A549 (cell line): Measurements from ENCODE around the gene SLC6A19.

ENCODE experiments used
- CHD2 ChIP-seq: fragments of 150-350 bp; IDR thresholded peaks from 2 replicates; pipeline ENCODE4 v1.6.1; 2014; ENCODE audit warnings: low read length; ENCODE audit not compliant: partially characterized antibody
- CTCF ChIP-seq: fragments of >200 bp; sonication (Bioruptor Twin); formaldehyde crosslinking; IDR thresholded peaks from 3 replicates; pipeline ENCODE4 v1.5.1; 2016
- GATA3 ChIP-seq: IDR thresholded peaks from 2 replicates; pipeline ENCODE4 v1.6.1; 2012; ENCODE audit warnings: borderline replicate concordance
- KDM5A ChIP-seq: fragments of 200-600 bp; sonication (generic); IDR thresholded peaks from 2 replicates; pipeline ENCODE4 v1.6.1; 2016; ENCODE audit warnings: antibody characterized with exemption, mild to moderate bottlenecking
- MAFK ChIP-seq: fragments of 450-650 bp; IDR thresholded peaks from 2 replicates; pipeline ENCODE4 v1.6.1; 2014; ENCODE audit not compliant: partially characterized antibody
- MYC ChIP-seq: IDR thresholded peaks from 2 replicates; pipeline ENCODE4 v1.6.1; 2012; ENCODE audit warnings: mild to moderate bottlenecking, inconsistent platforms, low read length, improper control_type of control experiment, borderline replicate concordance
- PBX3 ChIP-seq: IDR thresholded peaks from 2 replicates; pipeline ENCODE4 v1.6.1; 2012
- POLR2A ChIP-seq: IDR thresholded peaks from 2 replicates; pipeline ENCODE4 v1.6.1; 2012; ENCODE audit warnings: mild to moderate bottlenecking, low read length
- RAD21 ChIP-seq, 2 experiments: fragments of >200 bp in 1 of 2; sonication (Bioruptor Twin) in 1 of 2; formaldehyde crosslinking in 1 of 2; IDR thresholded peaks in 1 of 2; conservative IDR thresholded peaks in 1 of 2; 2 replicates in 1 of 2; 3 replicates in 1 of 2; pipeline ENCODE4 v1.6.1; 2012 to 2018; ENCODE audit warnings: inconsistent platforms in 1 of 2
- REST ChIP-seq: fragments of 200-600 bp; sonication (generic); IDR thresholded peaks from 2 replicates; pipeline ENCODE4 v1.6.1; 2016; ENCODE audit warnings: antibody characterized with exemption, mild to moderate bottlenecking, moderate library complexity
- ZC3H11A ChIP-seq: fragments of 450-650 bp; IDR thresholded peaks from 2 replicates; pipeline ENCODE4 v1.6.1; 2014; ENCODE audit warnings: antibody characterized with exemption, mild to moderate bottlenecking
- ZFP36 ChIP-seq: fragments of 450-650 bp; IDR thresholded peaks from 2 replicates; pipeline ENCODE4 v1.6.1; 2014; ENCODE audit warnings: borderline replicate concordance; ENCODE audit not compliant: partially characterized antibody

- TF ChIP-seq CTCF (no peak), REST (no peak), POLR2A (no peak), GATA3 (no peak), PBX3 (no peak), ZFP36 (no peak), MYC (no peak), RAD21 (conservative IDR thresholded peaks at IDR 0.05 in 1 of 2, IDR thresholded peaks at IDR 0.05 in 1 of 2) (no peak), CHD2 (no peak), ZC3H11A (no peak), KDM5A (no peak), MAFK (no peak)
These were observed 64.4 kb downstream of the SLC6A19 start for GRCh38 chr5:1265461-1266455.
